ENCODE data around the gene ZACN. TPM values are rescaled to one million over a fixed set of nuclear protein-coding genes. Genes with fewer than 3 reads are reported as not detected.

Gene ZACN
- total RNA-seq: not detected

GRCh38 chr17:76078860-76079534, at the start of gene ZACN:
Gene ZACN, plus strand, starts transcription at chr17:76079182. Its CDS starts 83 bp downstream, at chr17:76079265.
- peaks cover 0 to 4% of the 10 kb centered on the region in 2 donors for H3K36me3 ChIP-seq (replicated peaks in 1 of 2; ENCODE audit: insufficient read depth in 1 of 2, low read depth in 2 of 2)
- TF ChIP-seq POLR2A (IDR thresholded peaks at IDR 0.05): no peak
- TF ChIP-seq, protein P1, sequence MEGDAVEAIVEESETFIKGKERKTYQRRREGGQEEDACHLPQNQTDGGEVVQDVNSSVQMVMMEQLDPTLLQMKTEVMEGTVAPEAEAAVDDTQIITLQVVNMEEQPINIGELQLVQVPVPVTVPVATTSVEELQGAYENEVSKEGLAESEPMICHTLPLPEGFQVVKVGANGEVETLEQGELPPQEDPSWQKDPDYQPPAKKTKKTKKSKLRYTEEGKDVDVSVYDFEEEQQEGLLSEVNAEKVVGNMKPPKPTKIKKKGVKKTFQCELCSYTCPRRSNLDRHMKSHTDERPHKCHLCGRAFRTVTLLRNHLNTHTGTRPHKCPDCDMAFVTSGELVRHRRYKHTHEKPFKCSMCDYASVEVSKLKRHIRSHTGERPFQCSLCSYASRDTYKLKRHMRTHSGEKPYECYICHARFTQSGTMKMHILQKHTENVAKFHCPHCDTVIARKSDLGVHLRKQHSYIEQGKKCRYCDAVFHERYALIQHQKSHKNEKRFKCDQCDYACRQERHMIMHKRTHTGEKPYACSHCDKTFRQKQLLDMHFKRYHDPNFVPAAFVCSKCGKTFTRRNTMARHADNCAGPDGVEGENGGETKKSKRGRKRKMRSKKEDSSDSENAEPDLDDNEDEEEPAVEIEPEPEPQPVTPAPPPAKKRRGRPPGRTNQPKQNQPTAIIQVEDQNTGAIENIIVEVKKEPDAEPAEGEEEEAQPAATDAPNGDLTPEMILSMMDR (IDR thresholded peaks at IDR 0.05): no peak
- intact Hi-C loops (cut with DNase I): no loop called here
- peaks cover 7 to 36% of the 10 kb centered on the region in 2 donors for H3K27me3 ChIP-seq
- DNase-seq: no peak
- WGBS, 2 donors: 33 to 36% methylated on average over 9 to 17 of the region's 17 CpGs
- H3K4me3 ChIP-seq: no peak within 1 kb of the TSS
- no peaks in the 10 kb centered on the region for H3K9me3 ChIP-seq
- peaks cover 53% of the 10 kb centered on the region for H3K4me1 ChIP-seq
- no peak within 1 kb of the TSS for H3K27ac ChIP-seq
- ATAC-seq: no peak

- intact Hi-C loops (cut with DNase I): no loop called here
- TF ChIP-seq POLR2A (IDR thresholded peaks at IDR 0.05): no peak
- TF ChIP-seq, protein P1 (IDR thresholded peaks at IDR 0.05): peak in 5 of 7 experiments; percentile 18 to 47 (median 39)
- Histone ChIP-seq H3K4me3 (no peak overlapping the region), H3K9me3 (no peaks in the 10 kb centered on the region), H3K27ac (peak overlapping the region in 2 of 4 donors; percentile 13 to 34), H3K36me3 (replicated peaks in 1 of 2; ENCODE audit: insufficient read depth in 1 of 2, low read depth in 2 of 2) (no peaks in the 10 kb centered on the region), H3K27me3 (no peaks in the 10 kb centered on the region), H3K4me1 (peaks cover 21% of the 10 kb centered on the region)
- WGBS, 2 donors: 46 to 52% methylated on average over 19 to 20 of the region's 20 CpGs
- DNase-seq: peak; percentile 38 to 62 (median 54)
- ATAC-seq: peak; percentile 51
These were observed 46.8 kb upstream of the ZACN start for GRCh38 chr17:76032073-76032779.

DNA sequence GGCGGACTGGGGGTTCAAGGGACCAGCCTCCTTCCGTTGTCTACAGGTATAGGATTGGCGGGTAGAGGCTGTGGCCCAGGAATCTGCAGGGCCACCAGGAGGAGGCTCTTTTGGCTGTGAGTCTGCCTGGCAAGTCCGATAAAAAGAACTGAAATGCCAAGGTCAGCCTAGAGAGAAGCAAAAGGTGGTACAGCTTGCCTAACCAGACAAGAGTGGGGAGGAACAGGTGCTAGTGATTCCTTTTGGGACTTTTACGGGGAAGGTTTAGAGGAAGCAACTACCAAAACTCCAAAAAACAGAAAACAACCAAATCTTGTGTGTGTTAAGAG, 46.2 kb upstream of the ZACN start:
- intact Hi-C loops (cut with DNase I): no loop called here
- H3K9me3 ChIP-seq: no peaks in the 10 kb centered on the region
- peak overlapping the region in 2 of 4 donors; percentile 13 to 34 for H3K27ac ChIP-seq
- no peak overlapping the region for H3K4me3 ChIP-seq
- peak in 2 of 4 donors; percentile 35 to 42 for DNase-seq
- WGBS, 2 donors: 18 to 43% methylated on average over 4 to 5 of the region's 5 CpGs
- TF ChIP-seq, protein P1 (IDR thresholded peaks at IDR 0.05): peak in 1 of 7 experiments; percentile 11
- TF ChIP-seq POLR2A (IDR thresholded peaks at IDR 0.05): no peak
- no peaks in the 10 kb centered on the region for H3K36me3 ChIP-seq (replicated peaks in 1 of 2; ENCODE audit: insufficient read depth in 1 of 2, low read depth in 2 of 2)
- H3K27me3 ChIP-seq: no peaks in the 10 kb centered on the region
- ATAC-seq: peak; percentile 57
- H3K4me1 ChIP-seq: peaks cover 16% of the 10 kb centered on the region

DNA sequence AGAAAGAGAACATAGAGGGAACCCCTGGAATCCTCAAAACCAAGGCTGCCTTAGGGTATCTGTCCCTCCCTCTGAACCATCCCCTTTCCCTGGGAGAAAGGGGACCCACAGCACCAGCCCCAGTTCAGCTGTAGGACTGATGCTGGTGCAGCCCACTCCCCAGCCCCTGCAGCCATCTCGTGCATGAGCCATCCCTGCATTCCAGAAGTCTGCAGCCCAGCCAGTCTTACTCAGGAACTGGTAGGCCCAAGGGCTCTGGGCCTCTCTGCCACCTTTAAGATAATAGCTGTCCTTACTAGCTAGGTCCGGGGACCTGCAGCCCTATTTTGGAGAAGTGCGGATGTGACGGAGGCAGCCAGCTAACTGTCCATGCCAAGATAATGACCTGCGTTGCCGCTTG, 45.8 kb upstream of the ZACN start:
- intact Hi-C loops (cut with DNase I): no loop called here
- DNase-seq (no peak), ATAC-seq (no peak)
- H3K27me3 ChIP-seq: no peaks in the 10 kb centered on the region
- H3K36me3 ChIP-seq (replicated peaks in 1 of 2; ENCODE audit: insufficient read depth in 1 of 2, low read depth in 2 of 2): no peaks in the 10 kb centered on the region
- no peak overlapping the region for H3K27ac ChIP-seq
- no peaks in the 10 kb centered on the region for H3K9me3 ChIP-seq
- WGBS, 2 donors: 98 to 99% methylated on average over 6 of the region's 6 CpGs
- H3K4me3 ChIP-seq: no peak overlapping the region
- TF ChIP-seq POLR2A (IDR thresholded peaks at IDR 0.05): no peak
- TF ChIP-seq, protein P1 (IDR thresholded peaks at IDR 0.05): no peak
- peaks cover 16% of the 10 kb centered on the region for H3K4me1 ChIP-seq
